Measurements from ENCODE around the gene CD2. TPM values are rescaled to one million over a fixed set of nuclear protein-coding genes. Genes with fewer than 3 reads are reported as not detected.

Gene CD2
- total RNA-seq, result 1 to 10 TPM in 2 of 4 donors, under 1 TPM in 2; 0.42 to 4.3 (median 0.90) TPM

GRCh38 chr1:116754198-116754977 is at the start of gene CD2:
CD2 (plus strand) TSS chr1:116754430; CDS start chr1:116754493, 63 bp downstream.
- intact Hi-C loops (cut with DNase I), result no loop called here
- H3K27ac ChIP-seq (replicated peaks in 1 of 4), result no peak within 1 kb of the TSS
- H3K36me3 ChIP-seq, result no peaks in the 10 kb centered on the region
- no peak for DNase-seq (ENCODE audit: extremely low spot score)
- TF ChIP-seq POLR2A (IDR thresholded peaks at IDR 0.05; ENCODE audit: low read depth) (no peak), POLR2AphosphoS5 (IDR thresholded peaks at IDR 0.05) (no peak), EP300 (IDR thresholded peaks at IDR 0.05) (no peak), CTCF (IDR thresholded peaks at IDR 0.05) (no peak)
- H3K4me1 ChIP-seq, result no peaks in the 10 kb centered on the region
- peak within 1 kb of the TSS in 1 of 4 donors; percentile 14 for H3K4me3 ChIP-seq
- WGBS, result 81% methylated on average over 7 of the region's 7 CpGs
- H3K9me3 ChIP-seq, result peaks cover 0 to 2% (median 1%) of the 10 kb centered on the region in 4 donors
- no peaks in the 10 kb centered on the region for H3K27me3 ChIP-seq

- Histone ChIP-seq H3K4me3 (no peak overlapping the region), H3K27ac (replicated peaks in 1 of 4) (no peak overlapping the region), H3K4me1 (peaks cover 0 to 24% (median 20%) of the 10 kb centered on the region in 4 donors), H3K36me3 (no peaks in the 10 kb centered on the region), H3K9me3 (no peaks in the 10 kb centered on the region), H3K27me3 (no peaks in the 10 kb centered on the region)
- WGBS, result 89% methylated on average over 2 of the region's 2 CpGs
- TF ChIP-seq EP300 (IDR thresholded peaks at IDR 0.05) (no peak), POLR2A (IDR thresholded peaks at IDR 0.05; ENCODE audit: low read depth) (no peak), CTCF (IDR thresholded peaks at IDR 0.05) (no peak), POLR2AphosphoS5 (IDR thresholded peaks at IDR 0.05) (no peak)
- no peak for DNase-seq (ENCODE audit: extremely low spot score)
- intact Hi-C loops (cut with DNase I), result no loop called here
These were observed 48.1 kb upstream of the CD2 start for GRCh38 chr1:116706123-116706522.

- Histone ChIP-seq H3K4me1 (peaks cover 0 to 31% (median 27%) of the 10 kb centered on the region in 4 donors), H3K36me3 (no peaks in the 10 kb centered on the region), H3K27me3 (no peaks in the 10 kb centered on the region), H3K4me3 (no peak overlapping the region), H3K9me3 (no peaks in the 10 kb centered on the region), H3K27ac (replicated peaks in 1 of 4) (no peak overlapping the region)
- no peak for DNase-seq (ENCODE audit: extremely low spot score)
- intact Hi-C loops (cut with DNase I), result no loop called here
- TF ChIP-seq POLR2AphosphoS5 (IDR thresholded peaks at IDR 0.05) (no peak), POLR2A (IDR thresholded peaks at IDR 0.05; ENCODE audit: low read depth) (no peak), CTCF (IDR thresholded peaks at IDR 0.05) (no peak), EP300 (IDR thresholded peaks at IDR 0.05) (no peak)
These were observed 47.4 kb upstream of the CD2 start for GRCh38 chr1:116706841-116707240.

GRCh38 chr1:116708255-116708900 is 45.9 kb upstream of the CD2 start:
- no peak overlapping the region for H3K4me3 ChIP-seq
- H3K36me3 ChIP-seq, result no peaks in the 10 kb centered on the region
- TF ChIP-seq POLR2AphosphoS5 (IDR thresholded peaks at IDR 0.05) (no peak), EP300 (IDR thresholded peaks at IDR 0.05) (no peak), POLR2A (IDR thresholded peaks at IDR 0.05; ENCODE audit: low read depth) (no peak), CTCF (IDR thresholded peaks at IDR 0.05) (no peak)
- no peak for DNase-seq (ENCODE audit: extremely low spot score)
- no peaks in the 10 kb centered on the region for H3K9me3 ChIP-seq
- intact Hi-C loops (cut with DNase I), result no loop called here
- no peaks in the 10 kb centered on the region for H3K27me3 ChIP-seq
- H3K27ac ChIP-seq (replicated peaks in 1 of 4), result no peak overlapping the region
- WGBS, result 90% methylated on average over 6 of the region's 6 CpGs
- H3K4me1 ChIP-seq, result peaks cover 0 to 31% (median 27%) of the 10 kb centered on the region in 4 donors

Measured in esophagus muscularis mucosa (tissue), 4 donors.